ENCODE results near the gene PRKG1. TPM values are rescaled to one million over a fixed set of nuclear protein-coding genes. Genes with fewer than 3 reads are reported as not detected.

The PRKG1 gene
- total and polyA plus RNA-seq, 4 donors, result 0.46 to 5.1 (median 1.5) TPM

DNA sequence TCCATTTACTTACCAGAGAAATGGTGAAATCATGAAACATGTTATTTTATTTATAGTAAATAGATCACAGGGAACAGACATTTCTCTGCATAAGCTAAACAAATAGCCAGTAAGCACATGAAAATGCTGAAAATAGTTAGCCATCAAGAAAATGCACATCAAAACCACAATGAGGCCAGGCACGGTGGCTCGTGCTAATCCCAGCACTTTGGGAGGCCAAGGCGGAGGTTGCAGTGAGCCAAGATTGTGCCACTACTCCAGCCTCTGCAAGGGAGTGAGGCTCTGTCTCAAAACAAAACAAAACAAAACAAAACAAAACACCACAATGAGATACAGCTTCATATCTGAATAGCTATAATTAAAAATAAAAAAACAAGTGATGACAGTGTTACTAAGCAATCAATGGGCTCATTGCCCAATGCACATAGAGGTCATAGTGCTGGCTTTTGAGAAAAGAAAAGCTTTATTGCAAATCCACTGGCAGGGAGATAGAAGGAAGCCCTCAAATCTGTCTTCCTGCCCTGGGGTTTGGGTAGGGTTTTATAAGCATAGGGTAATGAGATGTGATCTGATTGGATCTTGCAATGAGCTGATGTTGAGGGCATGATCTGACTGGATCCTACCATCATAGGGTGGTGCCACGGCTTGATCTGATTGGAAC is 608.9 kb downstream of the PRKG1 start:
- no peaks in the 10 kb centered on the region for H3K9me3 ChIP-seq (ENCODE audit: control insufficient read depth in 4 of 4, low read length in 3 of 4)
- H3K27me3 ChIP-seq (ENCODE audit: control insufficient read depth in 4 of 4, insufficient read depth in 4 of 4, low read length in 3 of 4), result no peaks in the 10 kb centered on the region
- TF ChIP-seq RAD21 (IDR thresholded peaks at IDR 0.05) (no peak), HNF4A (conservative IDR thresholded peaks at IDR 0.05) (no peak), FOXA2 (IDR thresholded peaks at IDR 0.05) (no peak), TAF1 (conservative IDR thresholded peaks at IDR 0.05) (no peak), REST (IDR thresholded peaks at IDR 0.05) (no peak), NR2F2 (IDR thresholded peaks at IDR 0.05) (no peak), FOXA1 (IDR thresholded peaks at IDR 0.05) (no peak), CTCF (IDR thresholded peaks at IDR 0.05; ENCODE audit: low read depth, low read length, missing input control) (no peak), JUND (IDR thresholded peaks at IDR 0.05) (no peak), YY1 (IDR thresholded peaks at IDR 0.05) (no peak), HNF4G (IDR thresholded peaks at IDR 0.05) (no peak)
- TF ChIP-seq, protein P1, sequence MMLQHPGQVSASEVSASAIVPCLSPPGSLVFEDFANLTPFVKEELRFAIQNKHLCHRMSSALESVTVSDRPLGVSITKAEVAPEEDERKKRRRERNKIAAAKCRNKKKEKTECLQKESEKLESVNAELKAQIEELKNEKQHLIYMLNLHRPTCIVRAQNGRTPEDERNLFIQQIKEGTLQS (IDR thresholded peaks at IDR 0.05), result no peak
- TF ChIP-seq, protein P2, sequence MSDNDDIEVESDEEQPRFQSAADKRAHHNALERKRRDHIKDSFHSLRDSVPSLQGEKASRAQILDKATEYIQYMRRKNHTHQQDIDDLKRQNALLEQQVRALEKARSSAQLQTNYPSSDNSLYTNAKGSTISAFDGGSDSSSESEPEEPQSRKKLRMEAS (IDR thresholded peaks at IDR 0.05), result no peak
- TF ChIP-seq, protein P3, sequence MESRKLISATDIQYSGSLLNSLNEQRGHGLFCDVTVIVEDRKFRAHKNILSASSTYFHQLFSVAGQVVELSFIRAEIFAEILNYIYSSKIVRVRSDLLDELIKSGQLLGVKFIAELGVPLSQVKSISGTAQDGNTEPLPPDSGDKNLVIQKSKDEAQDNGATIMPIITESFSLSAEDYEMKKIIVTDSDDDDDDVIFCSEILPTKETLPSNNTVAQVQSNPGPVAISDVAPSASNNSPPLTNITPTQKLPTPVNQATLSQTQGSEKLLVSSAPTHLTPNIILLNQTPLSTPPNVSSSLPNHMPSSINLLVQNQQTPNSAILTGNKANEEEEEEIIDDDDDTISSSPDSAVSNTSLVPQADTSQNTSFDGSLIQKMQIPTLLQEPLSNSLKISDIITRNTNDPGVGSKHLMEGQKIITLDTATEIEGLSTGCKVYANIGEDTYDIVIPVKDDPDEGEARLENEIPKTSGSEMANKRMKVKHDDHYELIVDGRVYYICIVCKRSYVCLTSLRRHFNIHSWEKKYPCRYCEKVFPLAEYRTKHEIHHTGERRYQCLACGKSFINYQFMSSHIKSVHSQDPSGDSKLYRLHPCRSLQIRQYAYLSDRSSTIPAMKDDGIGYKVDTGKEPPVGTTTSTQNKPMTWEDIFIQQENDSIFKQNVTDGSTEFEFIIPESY (IDR thresholded peaks at IDR 0.05), result no peak
- H3K4me3 ChIP-seq (ENCODE audit: low read depth in 1 of 3, low read length in 3 of 3), result no peak overlapping the region
- H3K4me1 ChIP-seq (ENCODE audit: control insufficient read depth in 4 of 4, insufficient read depth in 4 of 4, low read length in 3 of 4), result no peaks in the 10 kb centered on the region
- H3K9ac ChIP-seq (ENCODE audit: low read depth in 1 of 2, low read length in 2 of 2), result no peak overlapping the region
- DNase-seq (ENCODE audit: low spot score), result no peak
- no peaks in the 10 kb centered on the region for H3K36me3 ChIP-seq (ENCODE audit: control insufficient read depth in 4 of 4, insufficient read depth in 3 of 4, low read depth in 1 of 4, low read length in 3 of 4)
- WGBS, result 85% methylated on average over 4 of the region's 4 CpGs
- no peak overlapping the region for H3K27ac ChIP-seq (ENCODE audit: low read depth in 1 of 2, low read length in 2 of 2)

GRCh38 chr10:51685768-51686167 is 611.5 kb downstream of the PRKG1 start:
- Histone ChIP-seq H3K4me1 (ENCODE audit: control insufficient read depth in 4 of 4, insufficient read depth in 4 of 4, low read length in 3 of 4) (no peaks in the 10 kb centered on the region), H3K9me3 (ENCODE audit: control insufficient read depth in 4 of 4, low read length in 3 of 4) (no peaks in the 10 kb centered on the region), H3K4me3 (ENCODE audit: low read depth in 1 of 3, low read length in 3 of 3) (no peak overlapping the region), H3K36me3 (ENCODE audit: control insufficient read depth in 4 of 4, insufficient read depth in 3 of 4, low read depth in 1 of 4, low read length in 3 of 4) (no peaks in the 10 kb centered on the region), H3K27ac (ENCODE audit: low read depth in 1 of 2, low read length in 2 of 2) (no peak overlapping the region), H3K9ac (ENCODE audit: low read depth in 1 of 2, low read length in 2 of 2) (no peak overlapping the region), H3K27me3 (ENCODE audit: control insufficient read depth in 4 of 4, insufficient read depth in 4 of 4, low read length in 3 of 4) (no peaks in the 10 kb centered on the region)
- no peak for TF ChIP-seq HNF4G (IDR thresholded peaks at IDR 0.05)
- TF ChIP-seq, protein P3 (IDR thresholded peaks at IDR 0.05), result no peak
- TF ChIP-seq JUND (IDR thresholded peaks at IDR 0.05), result no peak
- no peak for TF ChIP-seq REST (IDR thresholded peaks at IDR 0.05)
- no peak for DNase-seq (ENCODE audit: low spot score)
- 57% methylated on average over 2 of the region's 2 CpGs for WGBS
